GM19193 (cell line): Measurements from ENCODE around the gene TTC28.

Experiments
- POLR2A ChIP-seq: IDR thresholded peaks from 4 replicates; pipeline ENCODE4 v1.6.1; 2011; ENCODE audit not compliant: insufficient read depth, insufficient read length; ENCODE audit errors: extremely low read depth

TTC28 gene

DNA sequence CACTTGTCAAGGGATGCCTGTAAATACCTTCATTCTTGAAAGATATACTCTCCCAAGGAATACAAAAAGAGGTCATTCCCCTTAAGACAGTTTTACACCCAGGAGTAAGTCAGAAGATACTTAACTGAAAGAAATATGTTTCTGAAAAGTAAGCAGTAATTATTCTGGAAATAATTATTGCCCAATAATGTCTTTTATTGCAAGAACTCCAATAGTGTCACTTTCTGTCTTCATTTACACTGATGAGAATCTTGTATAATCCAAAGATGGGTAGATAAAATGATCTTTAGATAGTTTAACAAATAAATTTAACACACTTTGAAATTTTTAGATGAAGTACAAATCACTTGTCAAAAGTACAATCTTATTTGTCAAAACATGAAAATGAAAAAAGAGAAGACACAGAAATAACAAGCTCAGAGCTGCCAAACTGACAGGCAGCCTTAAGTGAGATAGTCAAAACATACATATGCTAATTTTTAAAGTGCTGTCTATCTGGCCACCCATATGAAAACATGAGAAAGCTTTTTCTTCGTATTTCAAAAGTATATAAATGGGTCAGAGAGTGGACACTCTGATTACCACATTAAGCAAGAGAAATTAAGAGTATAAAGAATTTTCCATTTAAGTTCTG, 225.1 kb downstream of the TTC28 start:
- TF ChIP-seq POLR2A, result no peak

DNA sequence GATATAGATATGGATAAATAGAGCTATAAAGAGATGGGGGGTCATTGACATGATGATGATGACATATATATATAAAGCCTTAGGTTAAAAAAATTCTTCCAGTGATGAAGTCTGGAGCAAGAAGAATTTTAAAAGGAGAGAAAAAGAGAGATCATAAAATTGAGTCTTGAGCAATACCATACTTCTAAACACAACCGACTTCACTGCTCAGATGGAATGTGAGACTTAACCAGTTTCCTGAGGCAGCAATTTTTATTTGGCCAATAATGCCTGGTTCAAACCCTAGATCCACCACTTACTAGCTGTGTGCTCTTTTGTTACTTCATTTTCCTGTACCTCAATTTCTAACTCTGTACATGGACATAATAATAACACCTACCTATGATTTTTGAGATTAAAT, 229.5 kb downstream of the TTC28 start:
- TF ChIP-seq POLR2A, result no peak

DNA sequence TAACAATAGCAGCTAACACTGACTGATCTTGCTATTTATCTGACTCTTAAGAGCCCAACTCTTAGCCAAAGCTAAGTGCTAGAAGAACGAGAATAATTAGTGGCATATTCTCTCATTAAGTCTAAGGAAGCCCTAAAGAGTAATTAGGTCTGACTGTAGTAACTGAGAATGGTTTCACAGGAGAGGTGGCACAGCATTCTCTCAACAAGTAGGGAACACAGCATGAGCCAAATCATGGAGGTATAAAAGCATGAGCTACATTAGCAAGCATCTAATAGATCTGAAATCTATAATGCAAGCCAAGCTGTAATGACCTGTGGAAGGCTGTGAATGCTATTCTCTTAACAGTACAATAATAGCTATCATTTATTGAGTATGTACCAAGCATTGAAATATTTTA, 230.6 kb downstream of the TTC28 start:
- TF ChIP-seq POLR2A, result no peak

DNA sequence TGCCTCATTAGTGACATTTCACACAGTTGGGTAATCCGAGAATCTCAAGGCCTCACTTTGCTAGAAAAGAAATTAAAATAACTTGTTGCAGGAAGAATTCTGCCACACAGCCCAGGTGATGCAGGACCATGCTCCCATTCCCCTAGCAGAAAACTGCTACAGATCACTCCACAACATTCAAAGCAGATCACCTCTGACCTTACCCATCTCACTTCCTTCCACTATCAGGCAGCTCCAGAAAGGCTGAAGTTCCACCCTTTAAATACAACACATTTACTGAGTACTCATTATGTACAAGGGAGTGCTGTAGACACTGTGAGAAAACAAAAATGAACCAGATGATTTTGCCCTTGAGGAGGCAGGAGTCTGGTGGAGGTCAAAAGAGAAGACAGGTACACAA, 231.0 kb downstream of the TTC28 start:
- no peak for TF ChIP-seq POLR2A

DNA sequence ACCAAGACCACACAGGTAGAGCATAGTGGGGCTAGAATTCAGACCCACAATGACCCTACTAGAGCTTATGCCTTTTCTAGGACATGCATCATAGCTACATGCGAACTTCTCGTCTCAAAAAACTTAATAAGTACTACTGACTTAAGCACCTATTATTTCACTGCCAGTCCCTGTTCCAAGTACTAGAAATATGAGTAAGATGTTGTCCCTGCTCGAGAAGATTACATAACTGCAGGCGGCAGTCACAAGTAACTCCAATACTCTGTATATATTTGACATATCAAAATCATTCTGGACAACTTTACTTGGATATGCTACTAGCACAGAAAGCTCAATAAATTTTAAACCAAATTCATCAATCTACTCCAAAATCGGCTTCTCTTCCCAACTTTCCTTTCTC, 235.0 kb downstream of the TTC28 start:
- TF ChIP-seq POLR2A, result no peak

DNA sequence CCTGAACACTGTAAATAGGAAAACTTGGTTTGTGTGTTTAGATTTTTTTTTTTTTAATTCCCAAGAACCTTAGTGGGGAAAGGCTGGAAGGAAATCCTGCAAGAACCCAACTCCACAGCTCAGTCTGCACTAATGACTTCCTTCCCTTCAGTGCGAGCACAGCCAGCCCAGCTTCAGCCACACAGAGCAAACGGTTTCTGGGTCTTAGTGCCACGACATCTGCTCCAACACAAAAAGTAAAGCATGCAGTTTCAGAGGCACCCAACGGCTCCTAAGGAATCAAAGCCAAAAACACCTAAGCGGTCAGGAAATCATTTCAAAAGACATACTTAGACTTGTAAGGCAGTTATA, 236.1 kb downstream of the TTC28 start:
- no peak for TF ChIP-seq POLR2A

DNA sequence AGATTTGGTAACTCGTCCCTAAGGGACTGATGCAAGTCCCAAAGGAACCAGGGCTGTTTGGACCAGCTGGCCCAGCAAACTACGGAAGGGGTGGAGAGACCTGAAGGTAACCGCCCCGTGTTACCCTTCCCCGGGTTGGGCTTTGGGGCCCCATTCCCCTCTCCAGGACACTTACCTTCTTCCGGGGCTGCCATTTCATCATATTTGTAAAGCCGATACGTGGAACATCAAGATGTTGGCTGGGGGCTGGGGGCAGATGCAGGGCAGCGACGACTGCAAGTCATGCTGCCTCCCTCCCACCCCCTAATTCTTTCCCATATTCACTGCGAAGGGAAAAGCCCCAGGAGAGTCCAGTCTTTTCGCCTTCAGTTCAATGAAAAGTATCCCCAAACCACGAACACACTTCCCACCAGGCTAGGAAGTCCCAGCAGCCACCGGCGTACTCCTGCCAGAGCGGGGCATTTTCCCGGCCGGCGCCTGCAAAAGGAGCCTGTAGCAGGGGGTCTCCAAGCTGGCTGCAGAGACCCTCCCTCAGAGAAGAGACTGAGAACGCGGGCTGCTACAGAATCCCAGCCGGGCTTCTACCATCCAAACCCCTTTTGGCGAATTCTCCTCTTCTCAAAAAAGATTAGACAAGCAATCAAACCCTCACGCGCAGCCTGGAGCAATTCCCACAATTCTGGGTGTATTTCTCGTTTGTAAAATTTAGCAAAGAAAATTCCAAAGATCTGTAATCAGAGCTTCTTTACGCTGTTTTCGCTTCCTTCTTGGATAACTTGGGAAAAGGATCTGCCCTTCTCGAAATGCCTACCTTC, 236.7 kb downstream of the TTC28 start:
- no peak for TF ChIP-seq POLR2A

DNA sequence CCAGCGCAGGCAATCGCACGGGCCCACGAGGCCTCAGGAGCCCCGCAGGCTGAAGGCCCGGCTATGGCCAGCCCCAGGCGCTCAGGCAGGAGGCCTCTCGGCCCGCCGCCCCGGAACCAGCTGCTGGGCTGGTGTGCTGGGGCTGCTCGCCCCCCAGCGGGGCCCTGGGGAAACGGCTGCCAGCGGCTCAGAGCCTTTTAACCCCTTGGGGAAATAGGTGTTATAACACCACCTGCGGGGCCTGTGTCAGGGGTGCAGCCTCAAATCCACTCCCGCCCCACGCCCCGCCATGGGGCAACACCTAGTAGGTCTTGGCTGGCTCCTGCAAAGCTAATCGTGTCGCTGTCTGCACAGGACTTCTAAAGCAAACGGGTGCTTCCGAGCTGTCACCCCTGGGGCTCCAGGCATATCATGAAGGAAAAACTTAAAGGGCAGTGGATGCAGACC, 237.4 kb downstream of the TTC28 start:
- no peak for TF ChIP-seq POLR2A

DNA sequence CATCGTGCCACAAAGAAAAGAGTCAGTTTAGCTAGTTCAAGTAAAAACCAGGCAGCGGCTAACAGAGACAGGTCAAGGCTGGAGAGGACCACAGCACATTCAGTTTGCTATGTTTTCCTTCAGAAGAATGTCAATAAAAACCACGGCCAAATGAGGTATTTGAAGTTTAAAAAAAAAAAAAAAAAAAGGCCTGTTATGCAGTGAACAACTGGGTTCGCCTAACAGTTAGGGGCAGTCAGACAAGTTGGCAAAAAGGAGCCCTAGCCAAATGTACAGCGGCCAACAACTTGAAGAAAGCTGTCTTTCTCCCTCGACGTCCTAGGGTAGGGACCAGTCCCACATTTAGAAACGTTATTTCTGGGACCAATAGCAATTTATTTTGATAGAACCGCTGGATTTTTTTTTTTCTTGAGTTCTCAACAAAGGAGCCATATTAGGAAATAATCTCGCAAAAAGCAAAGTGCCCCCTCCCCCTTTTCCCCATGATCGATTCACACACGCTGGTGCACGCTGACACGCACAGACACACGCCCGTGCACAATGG, 237.8 kb downstream of the TTC28 start:
- no peak for TF ChIP-seq POLR2A

DNA sequence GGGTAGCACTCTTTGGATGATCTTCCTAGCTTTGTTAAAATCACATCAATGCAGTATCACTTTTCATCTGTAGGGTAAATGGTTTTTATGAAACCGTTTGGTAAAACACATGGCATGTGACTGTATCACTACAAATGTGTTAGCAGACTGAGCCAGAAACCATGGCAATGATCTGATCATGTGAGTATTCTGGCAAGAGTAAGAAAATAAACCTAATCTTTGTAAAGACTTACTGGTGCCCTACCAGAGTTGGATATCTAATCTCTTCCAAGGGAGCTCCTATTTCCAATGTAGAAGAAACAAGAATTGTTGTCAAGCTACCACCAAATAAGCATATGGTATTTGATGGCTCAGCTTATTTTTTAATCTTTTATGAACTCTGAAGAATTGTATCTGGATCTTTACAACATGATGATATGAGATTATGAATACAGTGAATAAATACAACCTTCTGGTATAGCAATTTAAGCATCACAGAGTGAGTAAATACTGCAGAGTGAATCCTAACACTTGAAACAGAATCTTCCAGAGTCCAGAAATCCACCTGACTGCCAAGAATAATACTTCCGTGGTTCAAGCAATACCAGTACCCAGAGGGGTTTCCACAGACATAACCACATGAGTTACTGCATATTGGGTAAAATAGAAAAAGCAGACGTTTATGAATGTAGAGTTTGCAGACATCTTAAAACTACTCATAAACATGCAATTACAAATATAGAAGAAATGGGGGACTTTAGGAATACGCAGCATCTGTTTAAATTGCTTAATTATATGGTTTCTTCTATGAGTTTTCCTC, 238.8 kb downstream of the TTC28 start:
- no peak for TF ChIP-seq POLR2A

DNA sequence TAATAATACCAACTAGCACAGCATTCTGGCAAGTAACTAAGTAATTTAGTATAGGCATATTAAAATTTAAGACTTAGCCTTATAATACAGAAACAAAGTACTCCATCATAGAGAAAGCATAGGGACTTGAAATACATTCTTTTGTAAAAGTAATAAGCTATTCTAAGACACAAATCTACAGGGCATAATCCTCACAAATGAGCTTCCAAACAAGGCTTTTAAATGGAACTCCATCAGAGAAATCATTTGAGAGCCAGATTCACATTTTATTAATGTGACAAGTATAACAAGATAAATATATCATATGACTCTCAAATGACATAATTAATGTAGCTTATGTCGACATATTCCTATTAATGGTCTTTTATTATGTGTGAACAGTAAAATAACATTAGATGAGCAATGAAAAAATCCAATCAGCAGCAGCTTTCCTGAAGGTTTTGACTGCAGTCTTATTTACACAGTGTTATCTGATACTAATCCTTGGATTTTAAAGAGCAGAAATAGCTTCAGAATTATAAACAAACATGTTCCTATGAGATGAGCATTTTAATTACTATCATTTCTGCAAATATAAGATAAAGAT, 241.4 kb downstream of the TTC28 start:
- no peak for TF ChIP-seq POLR2A

DNA sequence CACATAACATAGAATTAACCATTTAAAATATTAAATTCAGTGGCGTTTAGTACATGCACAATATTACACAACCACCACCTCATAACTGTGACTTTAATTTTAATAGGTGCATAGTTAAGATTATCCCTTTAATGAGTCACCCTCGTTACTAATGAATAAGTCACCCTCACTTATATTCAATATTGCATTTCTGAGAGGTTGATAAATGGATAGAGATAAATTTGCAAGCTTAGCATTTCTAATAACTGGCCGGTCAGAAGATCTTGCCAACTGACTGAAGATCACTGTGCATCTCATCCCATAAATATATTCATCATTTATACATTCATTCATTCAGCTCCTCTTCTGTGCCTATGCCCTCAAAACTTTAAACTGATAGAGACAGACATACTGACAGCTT, 243.7 kb downstream of the TTC28 start:
- TF ChIP-seq POLR2A, result no peak

DNA sequence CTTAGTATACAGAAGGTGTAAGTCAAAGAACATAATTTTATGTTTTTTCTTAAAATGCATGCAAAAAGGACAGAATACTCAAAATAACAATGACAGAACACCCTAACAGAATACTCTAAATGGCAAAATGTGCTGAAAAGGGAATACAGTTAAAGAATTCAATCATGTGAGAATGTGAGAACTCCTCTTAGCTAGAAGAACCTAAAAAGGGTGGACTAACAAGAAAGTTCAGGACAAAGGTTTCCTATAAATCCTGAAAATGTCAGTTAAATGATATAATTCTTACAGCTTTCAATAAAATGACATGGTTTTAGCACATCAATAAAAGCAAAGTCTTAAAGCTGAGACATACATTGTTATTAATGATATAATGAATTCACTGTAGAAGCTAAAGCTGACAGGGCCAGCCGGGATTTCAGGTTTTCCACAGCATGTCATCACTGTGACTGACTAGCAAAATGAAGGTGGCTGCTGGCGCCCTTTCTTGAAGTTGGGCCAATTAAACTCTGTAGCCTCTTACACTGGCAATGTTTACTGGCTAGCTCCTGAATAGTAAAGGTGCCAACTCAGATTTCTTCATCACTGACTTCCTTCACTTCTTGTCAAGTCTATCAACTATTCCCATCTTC, 244.4 kb downstream of the TTC28 start:
- TF ChIP-seq POLR2A, result no peak

DNA sequence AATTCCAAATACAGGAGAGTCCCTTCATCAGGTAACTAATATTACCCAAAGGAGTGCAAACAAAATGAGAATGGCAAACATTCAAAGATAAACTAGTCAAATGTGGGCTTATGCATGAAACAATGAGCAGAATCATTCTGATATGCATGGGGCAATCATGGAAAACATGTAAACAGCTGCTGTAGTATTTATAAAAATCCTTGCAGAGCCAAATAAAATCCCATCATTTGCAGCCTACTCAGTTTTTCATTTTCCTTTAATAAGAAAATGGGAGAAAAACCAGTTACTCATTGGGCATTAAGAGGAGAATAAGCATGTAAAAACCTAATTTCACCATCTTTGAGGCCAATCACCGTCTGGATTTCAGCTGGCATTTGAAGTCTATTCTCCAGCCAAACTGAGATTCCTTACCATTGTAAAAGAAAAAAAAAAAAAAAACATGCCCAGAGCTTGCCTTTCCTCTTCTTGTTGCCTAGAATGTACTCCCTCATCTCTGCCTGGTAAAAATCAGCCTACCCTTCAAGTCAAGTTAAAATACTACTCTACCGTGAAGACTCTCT, 249.1 kb downstream of the TTC28 start:
- no peak for TF ChIP-seq POLR2A
